Right lobe of liver (tissue), 6 donors: ENCODE measurements around the gene ASCC3. TPM values are rescaled to one million over a fixed set of nuclear protein-coding genes. Genes with fewer than 3 reads are reported as not detected.
"Not testable (repeated sequence)": the region's sequence is repeated elsewhere in the genome, so short reads cannot be mapped to it uniquely, and the experiment has no call there.

Experiments
- ATAC-seq, 4 donors: fragments of 200-7000 bp; cut with Tn5 transposase; one replicate each; pipeline ENCODE4 v1.9.1; 2020; ENCODE audit warnings: mild to moderate bottlenecking in 4 of 4, moderate library complexity in 4 of 4
- DNase-seq, 3 donors: peaks; one replicate each; pipeline ENCODE4 v3.0.0-alpha.2; 2020
- H3K27ac ChIP-seq, 3 donors: fragments of 200-600 bp; one replicate each; pipeline ENCODE4 v1.8.0; 2022
- H3K27me3 ChIP-seq, 2 donors: fragments of 200-600 bp; one replicate each; pipeline ENCODE4 v1.8.0; 2022
- H3K36me3 ChIP-seq, 4 donors: fragments of 200-600 bp; sonication (generic) in 1 of 4; one replicate each; pipeline versions ENCODE4 v1.5.1 to v1.8.0; 2017 to 2022; ENCODE audit warnings: control low read depth in 1 of 4
- H3K4me1 ChIP-seq, 4 donors: fragments of 200-600 bp; sonication (generic) in 1 of 4; one replicate each; pipeline versions ENCODE4 v1.5.1 to v1.8.0; 2017 to 2022; ENCODE audit warnings: control low read depth in 1 of 4
- H3K4me3 ChIP-seq, 3 donors: fragments of 200-600 bp; one replicate each; pipeline ENCODE4 v1.8.0; 2022
- H3K9me3 ChIP-seq, 4 donors: fragments of 200-600 bp; sonication (generic) in 1 of 4; one replicate each; pipeline versions ENCODE4 v1.5.1 to v1.8.0; 2017 to 2022; ENCODE audit warnings: control low read depth in 1 of 4
- CTCF ChIP-seq, 4 donors: fragments of 200-600 bp in 3 of 4; fragments of 450-650 bp in 1 of 4; IDR thresholded peaks; one replicate each; pipeline versions ENCODE4 v1.5.1 to v1.8.0; 2016 to 2022; ENCODE audit warnings: antibody characterized with exemption in 4 of 4, mild to moderate bottlenecking in 2 of 4
- POLR2A ChIP-seq: fragments of 450-650 bp; IDR thresholded peaks from one replicate; pipeline ENCODE4 v1.6.1; 2017; ENCODE audit warnings: antibody characterized with exemption, mild to moderate bottlenecking
- WGBS: methylation state at CpG from one replicate; pipeline ENCODE4 v1.1.6; 2018; ENCODE audit warnings: low coverage, low lambda C conversion rate; ENCODE audit not compliant: insufficient coverage; ENCODE audit errors: missing lambda C conversion rate; 5-methylcytosine and 5-hydroxymethylcytosine counted together
- intact Hi-C, 2 donors: fragments of 100-400 bp; cut with DNase I; formaldehyde crosslinking; loops; one replicate each; pipeline versions ENCODE4 v1.11.2 to v1.14.1; 2022
- total RNA-seq, 6 experiments: library from RNA; depleted of rRNA in 2 of 6; stranded (reverse); fragments of >200 nt in 2 of 6; fragmentation: NEBNext Ultra II Directional in 3 of 6; extraction: Animal tissue kit (Norgen Biotek cat#: 25700) in 3 of 6; gene quantifications; one replicate each; pipeline versions ENCODE4 v1.1.0 to v1.2.4, GENCODE V29; 2016 to 2023
- donor health status: DM: no; HTN: yes; CAD: no.
- donor health status: DM: no; HTN: no; CAD: no.
- donor health status: DM: no; HTN: no; CAD: no.
- donor health status: DM: no; HTN: yes; CAD: no.
- donor health status: DM: no; HTN: yes; CAD: no.

ASCC3 gene
- total RNA-seq, 6 experiments from 2014 or later, result 17.0 to 28.2 (median 24.9) TPM

DNA sequence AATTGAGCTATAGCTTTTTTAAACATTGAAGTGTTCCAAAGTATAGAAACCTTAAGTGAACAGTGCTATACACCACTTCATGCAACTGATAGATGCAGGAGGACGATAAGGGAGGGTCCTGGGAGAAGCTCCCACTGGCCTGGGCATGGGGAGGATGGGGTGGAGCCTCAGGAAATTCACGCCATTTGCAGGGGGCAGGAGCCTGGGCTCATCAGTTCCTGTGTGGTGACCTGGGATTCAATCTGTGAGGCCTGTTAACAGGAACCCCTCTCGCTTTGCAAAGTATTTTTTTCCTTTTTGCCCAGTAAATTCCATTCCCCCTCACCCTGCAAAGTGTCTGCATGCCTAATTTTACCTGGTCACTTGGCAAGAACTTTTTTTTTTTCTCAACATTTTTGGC, 11.0 kb upstream of the ASCC3 start:
- intact Hi-C loops, result no loop called here
- DNase-seq (no peak), ATAC-seq (no peak)
- Histone ChIP-seq H3K4me1 (no peaks in the 10 kb centered on the region), H3K27ac (no peak overlapping the region), H3K36me3 (no peaks in the 10 kb centered on the region), H3K9me3 (no peaks in the 10 kb centered on the region), H3K4me3 (no peak overlapping the region), H3K27me3 (no peaks in the 10 kb centered on the region)
- TF ChIP-seq POLR2A, result no peak
- no peak for TF ChIP-seq CTCF (IDR thresholded peaks at IDR 0.05)
- 73% methylated on average over 2 of the region's 3 CpGs for WGBS

DNA sequence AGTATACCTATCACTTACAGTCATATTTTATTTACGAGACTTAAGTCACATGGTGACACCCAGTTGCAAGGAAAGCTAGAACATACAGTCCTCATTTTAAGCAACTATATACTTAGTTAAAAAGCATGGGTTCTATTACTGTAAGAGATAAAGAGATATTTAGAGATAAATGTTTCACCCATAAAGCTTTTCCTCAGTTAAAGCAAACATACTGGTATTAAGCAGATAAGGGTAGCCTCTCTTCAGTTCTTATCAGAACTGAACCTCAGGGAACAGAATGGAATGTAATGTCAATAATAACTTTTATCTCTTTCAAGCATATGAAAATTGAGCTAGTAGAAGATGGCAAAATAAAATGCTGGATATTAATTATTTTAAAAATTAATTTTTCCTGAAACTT, 9.9 kb upstream of the ASCC3 start:
- Histone ChIP-seq H3K27ac (no peak overlapping the region), H3K4me3 (no peak overlapping the region), H3K4me1 (no peaks in the 10 kb centered on the region), H3K27me3 (no peaks in the 10 kb centered on the region), H3K9me3 (no peaks in the 10 kb centered on the region), H3K36me3 (no peaks in the 10 kb centered on the region)
- intact Hi-C loops, result no loop called here
- DNase-seq (no peak), ATAC-seq (no peak)
- 80% methylated on average over 1 of the region's 1 CpG for WGBS
- TF ChIP-seq POLR2A (no peak), CTCF (IDR thresholded peaks at IDR 0.05) (no peak)

- H3K27me3 ChIP-seq, ATAC-seq, H3K9me3 ChIP-seq, H3K4me1 ChIP-seq, intact Hi-C loops, DNase-seq, H3K27ac ChIP-seq, H3K4me3 ChIP-seq, H3K36me3 ChIP-seq: not testable (repeated sequence)
- 71% methylated on average over 1 of the region's 1 CpG for WGBS
Measured at GRCh38 chr6:100890646-100891045, 9.5 kb upstream of the ASCC3 start.

DNA sequence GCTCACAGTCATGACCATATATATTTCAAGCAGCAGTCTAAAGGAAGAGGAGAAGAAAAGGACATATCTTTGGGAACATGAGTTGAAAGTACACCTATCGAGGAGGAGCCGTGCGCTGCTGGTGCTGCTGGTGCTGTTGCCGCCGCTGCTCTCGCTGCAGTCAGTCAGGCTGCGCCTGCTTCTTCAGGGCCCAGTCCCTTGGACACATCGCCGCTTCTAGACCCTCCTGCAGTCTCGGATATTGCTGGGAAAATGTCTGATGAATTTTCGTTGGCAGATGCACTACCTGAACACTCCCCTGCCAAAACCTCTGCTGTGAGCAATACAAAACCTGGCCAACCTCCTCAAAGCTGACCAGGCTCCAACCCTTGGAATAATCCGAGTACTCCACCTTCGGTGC, 8.2 kb upstream of the ASCC3 start:
- Histone ChIP-seq H3K36me3 (no peaks in the 10 kb centered on the region), H3K4me1 (no peaks in the 10 kb centered on the region), H3K9me3 (no peaks in the 10 kb centered on the region), H3K27me3 (no peaks in the 10 kb centered on the region), H3K27ac (no peak overlapping the region), H3K4me3 (no peak overlapping the region)
- TF ChIP-seq POLR2A, result no peak
- no peak for TF ChIP-seq CTCF (IDR thresholded peaks at IDR 0.05)
- WGBS, result 100% methylated on average over 2 of the region's 13 CpGs
- intact Hi-C loops, result no loop called here
- DNase-seq (no peak), ATAC-seq (no peak)

- no peak for TF ChIP-seq POLR2A
- TF ChIP-seq CTCF (IDR thresholded peaks at IDR 0.05), result no peak
- H3K27ac ChIP-seq, result no peak overlapping the region
- ATAC-seq (no peak), DNase-seq (no peak)
- H3K27me3 ChIP-seq, result no peaks in the 10 kb centered on the region
- intact Hi-C loops, result no loop called here
- WGBS, result 55% methylated on average over 1 of the region's 1 CpG
- H3K4me1 ChIP-seq, result peaks cover 0 to 6% (median 0%) of the 10 kb centered on the region in 4 donors
- no peaks in the 10 kb centered on the region for H3K36me3 ChIP-seq
- H3K9me3 ChIP-seq, result no peaks in the 10 kb centered on the region
- H3K4me3 ChIP-seq, result no peak overlapping the region
Measured at GRCh38 chr6:100886076-100886475, 4.9 kb upstream of the ASCC3 start.
